ENCODE data around the gene TULP3. TPM values are rescaled to one million over a fixed set of nuclear protein-coding genes. Genes with fewer than 3 reads are reported as not detected.
A peak's percentile ranks its signal among the peaks of the same experiment; 100 is the strongest.

Gene TULP3
- total RNA-seq, 1 donor from 2014 or later: 49.4 TPM

GRCh38 chr12:2957816-2958431 lies 67.2 kb downstream of the TULP3 start:
- H3K27ac Mint-ChIP-seq (ENCODE audit: unreplicated experiment): peak overlapping the region; percentile 94
- H3K4me1 Mint-ChIP-seq (ENCODE audit: unreplicated experiment): peaks cover 45% of the 10 kb centered on the region
- H3K27me3 Mint-ChIP-seq (ENCODE audit: unreplicated experiment): peaks cover 15% of the 10 kb centered on the region
- peaks cover 10% of the 10 kb centered on the region for H3K36me3 Mint-ChIP-seq (ENCODE audit: low read depth, unreplicated experiment)
- H3K9me3 Mint-ChIP-seq (ENCODE audit: unreplicated experiment): no peaks in the 10 kb centered on the region
- peak overlapping the region; percentile 92 for H3K4me3 Mint-ChIP-seq (ENCODE audit: unreplicated experiment)
- TF ChIP-seq CTCF (IDR thresholded peaks at IDR 0.05; ENCODE audit: unreplicated experiment): no peak
- DNase-seq (ENCODE audit: low spot score): no peak

- Mint-ChIP-seq H3K27ac (ENCODE audit: unreplicated experiment) (peak overlapping the region; percentile 94), H3K27me3 (ENCODE audit: unreplicated experiment) (peaks cover 15% of the 10 kb centered on the region), H3K4me1 (ENCODE audit: unreplicated experiment) (peaks cover 52% of the 10 kb centered on the region), H3K4me3 (ENCODE audit: unreplicated experiment) (peak overlapping the region; percentile 92), H3K9me3 (ENCODE audit: unreplicated experiment) (no peaks in the 10 kb centered on the region), H3K36me3 (ENCODE audit: low read depth, unreplicated experiment) (peaks cover 10% of the 10 kb centered on the region)
- no peak for TF ChIP-seq CTCF (IDR thresholded peaks at IDR 0.05; ENCODE audit: unreplicated experiment)
- DNase-seq (ENCODE audit: low spot score): peak; percentile 66
These were observed 67.9 kb downstream of the TULP3 start for GRCh38 chr12:2958432-2959191.

GRCh38 chr12:2959192-2959504 lies 68.5 kb downstream of the TULP3 start, which contains the start of gene TEAD4:
TSS of gene TEAD4 (plus strand) at chr12:2959397.
- peak; percentile 84 for DNase-seq (ENCODE audit: low spot score)
- TF ChIP-seq CTCF (IDR thresholded peaks at IDR 0.05; ENCODE audit: unreplicated experiment): no peak
- Mint-ChIP-seq H3K4me3 (ENCODE audit: unreplicated experiment) (peak within 1 kb of the TSS; percentile 97), H3K4me1 (ENCODE audit: unreplicated experiment) (peaks cover 55% of the 10 kb centered on the region), H3K27ac (ENCODE audit: unreplicated experiment) (peak within 1 kb of the TSS; percentile 94), H3K9me3 (ENCODE audit: unreplicated experiment) (no peaks in the 10 kb centered on the region), H3K27me3 (ENCODE audit: unreplicated experiment) (peaks cover 15% of the 10 kb centered on the region), H3K36me3 (ENCODE audit: low read depth, unreplicated experiment) (peaks cover 10% of the 10 kb centered on the region)

GRCh38 chr12:2959505-2960389 lies 69.1 kb downstream of the TULP3 start:
- DNase-seq (ENCODE audit: low spot score): peak; percentile 47
- Mint-ChIP-seq H3K36me3 (ENCODE audit: low read depth, unreplicated experiment) (peaks cover 10% of the 10 kb centered on the region), H3K4me1 (ENCODE audit: unreplicated experiment) (peaks cover 60% of the 10 kb centered on the region), H3K27ac (ENCODE audit: unreplicated experiment) (peak overlapping the region; percentile 80), H3K4me3 (ENCODE audit: unreplicated experiment) (peak overlapping the region; percentile 97), H3K9me3 (ENCODE audit: unreplicated experiment) (no peaks in the 10 kb centered on the region), H3K27me3 (ENCODE audit: unreplicated experiment) (peaks cover 15% of the 10 kb centered on the region)
- no peak for TF ChIP-seq CTCF (IDR thresholded peaks at IDR 0.05; ENCODE audit: unreplicated experiment)
